HEK293 (cell line): ENCODE results near the gene SYCE1.

ENCODE experiments used
- CTCF ChIA-PET: fragments of 350-600 bp; formaldehyde crosslinking; extraction: SDS; loops from one replicate; lab custom pipeline; 2021; ENCODE audit warnings: antibody characterized with exemption; lab: Yijun Ruan, JAX
- POLR2A ChIA-PET: fragments of 300-600 bp; formaldehyde crosslinking; extraction: SDS; loops from one replicate; lab custom pipeline; 2020; ENCODE audit warnings: antibody characterized with exemption, inconsistent platforms; lab: Yijun Ruan, JAX
- H3K27ac ChIP-seq: fragments of 200-500 bp; sonication (Bioruptor generic); 2 replicates; pipeline ENCODE4 v1.5.1; 2014; ENCODE audit warnings: low read depth, low read length, control low read depth, inconsistent platforms; ENCODE audit errors: extremely low read depth
- H3K36me3 ChIP-seq, 2 experiments: fragments of 200-500 bp in 1 of 2; sonication (Bioruptor generic) in 1 of 2; 1 replicate in 1 of 2; 2 replicates in 1 of 2; pipeline ENCODE4 v1.5.1; 2014 to 2017; ENCODE audit warnings: inconsistent platforms in 2 of 2, low read length in 2 of 2; ENCODE audit not compliant: control insufficient read depth in 2 of 2, insufficient read depth in 1 of 2
- H3K4me1 ChIP-seq: fragments of 200-500 bp; sonication (Bioruptor generic); 2 replicates; pipeline ENCODE4 v1.5.1; 2014; ENCODE audit warnings: mild to moderate bottlenecking, low read length, inconsistent platforms; ENCODE audit not compliant: control insufficient read depth, insufficient read depth
- H3K4me3 ChIP-seq: 2 replicates; pipeline ENCODE4 v1.5.1; 2011; ENCODE audit warnings: low read depth, mild to moderate bottlenecking, control low read depth, low read length, moderate library complexity
- H3K9me3 ChIP-seq: fragments of 200-500 bp; sonication (Bioruptor generic); 2 replicates; pipeline ENCODE4 v1.5.1; 2014; ENCODE audit warnings: low read depth, low read length, inconsistent platforms; ENCODE audit not compliant: control insufficient read depth, insufficient read depth
- CTCF ChIP-seq: fragments of 450-650 bp; formaldehyde crosslinking; IDR thresholded peaks from 2 replicates; pipeline ENCODE4 v1.5.1; 2016; ENCODE audit warnings: missing biosample characterization, missing genetic modification characterization
- EGR2 ChIP-seq: fragments of 450-650 bp; formaldehyde crosslinking; IDR thresholded peaks from 2 replicates; pipeline ENCODE4 v1.5.1; 2016; ENCODE audit warnings: low read depth, missing biosample characterization, missing genetic modification characterization
- HIC1 ChIP-seq: fragments of 450-650 bp; formaldehyde crosslinking; IDR thresholded peaks from 2 replicates; pipeline ENCODE4 v1.5.1; 2016; ENCODE audit warnings: missing biosample characterization, missing genetic modification characterization
- SETDB1 ChIP-seq: IDR thresholded peaks from one replicate; pipeline ENCODE4 v1.6.1; 2017; ENCODE audit warnings: mild to moderate bottlenecking, low read length, moderate library complexity, mixed read lengths; ENCODE audit not compliant: insufficient read length
- YY1 ChIP-seq: fragments of 450-650 bp; formaldehyde crosslinking; IDR thresholded peaks from 2 replicates; pipeline ENCODE4 v1.5.1; 2018; ENCODE audit warnings: missing biosample characterization, missing genetic modification characterization
- ZBTB48 ChIP-seq: fragments of 450-650 bp; formaldehyde crosslinking; IDR thresholded peaks from 2 replicates; pipeline ENCODE4 v1.5.1; 2016; ENCODE audit warnings: missing biosample characterization, missing genetic modification characterization
- ZFP69B ChIP-seq: fragments of 450-650 bp; formaldehyde crosslinking; IDR thresholded peaks from 2 replicates; pipeline ENCODE4 v1.5.1; 2016; ENCODE audit warnings: missing biosample characterization, missing genetic modification characterization
- ZNF114 ChIP-seq: fragments of 450-650 bp; formaldehyde crosslinking; IDR thresholded peaks from 2 replicates; pipeline ENCODE4 v1.5.0; 2017; ENCODE audit warnings: missing biosample characterization, missing genetic modification characterization
- ZNF138 ChIP-seq: fragments of 450-650 bp; formaldehyde crosslinking; IDR thresholded peaks from 2 replicates; pipeline ENCODE4 v1.5.1; 2016; ENCODE audit warnings: missing biosample characterization, missing genetic modification characterization, borderline replicate concordance
- ZNF140 ChIP-seq: fragments of 450-650 bp; formaldehyde crosslinking; IDR thresholded peaks from 2 replicates; pipeline ENCODE4 v1.5.1; 2016; ENCODE audit warnings: missing biosample characterization, missing genetic modification characterization
- ZNF157 ChIP-seq: fragments of 450-650 bp; formaldehyde crosslinking; IDR thresholded peaks from 2 replicates; pipeline ENCODE4 v1.5.1; 2016; ENCODE audit warnings: missing biosample characterization, missing genetic modification characterization
- ZNF174 ChIP-seq: fragments of 450-650 bp; formaldehyde crosslinking; IDR thresholded peaks from 2 replicates; pipeline ENCODE4 v1.5.0; 2017; ENCODE audit warnings: missing biosample characterization, mild to moderate bottlenecking, missing genetic modification characterization
- ZNF175 ChIP-seq: fragments of 450-650 bp; formaldehyde crosslinking; IDR thresholded peaks from 2 replicates; pipeline ENCODE4 v1.5.1; 2016; ENCODE audit warnings: missing biosample characterization, missing genetic modification characterization
- ZNF184 ChIP-seq: fragments of 450-650 bp; IDR thresholded peaks from 2 replicates; pipeline ENCODE4 v1.5.1; 2018; ENCODE audit warnings: missing biosample characterization, mild to moderate bottlenecking, missing genetic modification characterization
- ZNF280D ChIP-seq: fragments of 450-650 bp; formaldehyde crosslinking; IDR thresholded peaks from 2 replicates; pipeline ENCODE4 v1.5.1; 2016; ENCODE audit warnings: missing biosample characterization, missing genetic modification characterization
- ZNF292 ChIP-seq: fragments of 450-650 bp; formaldehyde crosslinking; IDR thresholded peaks from 2 replicates; pipeline ENCODE4 v1.5.1; 2016; ENCODE audit warnings: low read depth, missing biosample characterization, missing genetic modification characterization, borderline replicate concordance
- ZNF335 ChIP-seq: fragments of 450-650 bp; formaldehyde crosslinking; conservative IDR thresholded peaks from 2 replicates; pipeline ENCODE4 v1.5.1; 2016; ENCODE audit warnings: missing biosample characterization, missing genetic modification characterization
- ZNF354C ChIP-seq: fragments of 450-650 bp; formaldehyde crosslinking; IDR thresholded peaks from 2 replicates; pipeline ENCODE4 v1.5.1; 2016; ENCODE audit warnings: missing biosample characterization, missing genetic modification characterization, low read depth, borderline replicate concordance
- ZNF514 ChIP-seq: fragments of 450-650 bp; formaldehyde crosslinking; IDR thresholded peaks from 2 replicates; pipeline ENCODE4 v1.5.1; 2016; ENCODE audit warnings: missing biosample characterization, missing genetic modification characterization
- ZNF521 ChIP-seq: fragments of 450-650 bp; formaldehyde crosslinking; IDR thresholded peaks from 2 replicates; pipeline ENCODE4 v1.5.1; 2017; ENCODE audit warnings: missing biosample characterization, mild to moderate bottlenecking, missing genetic modification characterization
- ZNF549 ChIP-seq: fragments of 450-650 bp; IDR thresholded peaks from 2 replicates; pipeline ENCODE4 v1.5.1; 2018; ENCODE audit warnings: missing biosample characterization, missing genetic modification characterization, mild to moderate bottlenecking, inconsistent platforms, moderate library complexity
- ZNF654 ChIP-seq: fragments of 450-650 bp; formaldehyde crosslinking; IDR thresholded peaks from 2 replicates; pipeline ENCODE4 v1.5.1; 2016; ENCODE audit warnings: low read depth, missing biosample characterization, missing genetic modification characterization
- ZNF660 ChIP-seq: fragments of 450-650 bp; IDR thresholded peaks from 2 replicates; pipeline ENCODE4 v1.5.1; 2018; ENCODE audit warnings: missing biosample characterization, mild to moderate bottlenecking, missing genetic modification characterization
- ZNF785 ChIP-seq: fragments of 450-650 bp; formaldehyde crosslinking; IDR thresholded peaks from 2 replicates; pipeline ENCODE4 v1.5.1; 2016; ENCODE audit warnings: missing biosample characterization, missing genetic modification characterization
- ZNF830 ChIP-seq: fragments of 450-650 bp; IDR thresholded peaks from 2 replicates; pipeline ENCODE4 v1.5.0; 2018; ENCODE audit warnings: missing biosample characterization, missing genetic modification characterization, low read depth, mild to moderate bottlenecking, moderate library complexity
- ZSCAN23 ChIP-seq: fragments of 450-650 bp; formaldehyde crosslinking; IDR thresholded peaks from 2 replicates; pipeline ENCODE4 v1.5.1; 2016; ENCODE audit warnings: missing biosample characterization, missing genetic modification characterization
- ZSCAN30 ChIP-seq: fragments of 450-650 bp; IDR thresholded peaks from 2 replicates; pipeline ENCODE4 v1.5.1; 2018; ENCODE audit warnings: missing biosample characterization, mild to moderate bottlenecking, missing genetic modification characterization, moderate library complexity

The SYCE1 gene

GRCh38 chr10:133568287-133568614 is 2.9 kb upstream of the SYCE1 start:
- CTCF ChIA-PET, result no interaction called here
- no peaks in the 10 kb centered on the region for H3K36me3 ChIP-seq
- POLR2A ChIA-PET, result no interaction called here
- TF ChIP-seq ZNF785 (tag by site-specific recombination) (no peak), ZFP69B (no peak), ZNF654 (tag by site-specific recombination) (no peak), ZNF660 (tag by site-specific recombination) (no peak), ZNF114 (tag by site-specific recombination) (no peak), ZNF174 (tag by site-specific recombination) (no peak)
- TF ChIP-seq, all 188 proteins: peak for 0
- Histone ChIP-seq H3K9me3 (peaks cover 4% of the 10 kb centered on the region; the same call in 1 of the 2 replicates), H3K4me3 (no peak overlapping the region), H3K4me1 (no peaks in the 10 kb centered on the region), H3K27ac (no peak overlapping the region)

- H3K27ac ChIP-seq, result no peak overlapping the region
- H3K4me1 ChIP-seq, result no peaks in the 10 kb centered on the region
- ChIA-PET CTCF (no interaction called here), POLR2A (no interaction called here)
- H3K4me3 ChIP-seq, result no peak overlapping the region
- H3K36me3 ChIP-seq, result no peaks in the 10 kb centered on the region
- TF ChIP-seq ZNF175 (tag by site-specific recombination) (no peak), ZNF549 (no peak), ZNF280D (tag by site-specific recombination) (no peak), ZSCAN23 (tag by site-specific recombination) (no peak), ZNF521 (tag by site-specific recombination) (no peak), ZNF184 (tag by site-specific recombination) (no peak), SETDB1 (no peak)
- H3K9me3 ChIP-seq, result no peaks in the 10 kb centered on the region
These were observed 2.4 kb upstream of the SYCE1 start for GRCh38 chr10:133567609-133568286.

GRCh38 chr10:133567119-133567518 is 1.7 kb upstream of the SYCE1 start:
- Histone ChIP-seq H3K4me3 (no peak overlapping the region), H3K4me1 (no peaks in the 10 kb centered on the region), H3K27ac (no peak overlapping the region), H3K9me3 (no peaks in the 10 kb centered on the region), H3K36me3 (no peaks in the 10 kb centered on the region)
- POLR2A ChIA-PET, result no interaction called here
- CTCF ChIA-PET, result no interaction called here
- TF ChIP-seq HIC1 (tag by site-specific recombination), result no peak
- TF ChIP-seq EGR2 (tag by site-specific recombination), result no peak
- peak; percentile 27 for TF ChIP-seq SETDB1
- TF ChIP-seq ZNF514 (tag by site-specific recombination), result 0 out of 2 replicates have a peak, but pooled peaks have one; percentile 4
- TF ChIP-seq ZSCAN30, result no peak
- no peak for TF ChIP-seq ZNF157 (tag by site-specific recombination)
- TF ChIP-seq ZNF354C (tag by site-specific recombination), result no peak
- TF ChIP-seq ZNF830 (tag by site-specific recombination), result no peak
- TF ChIP-seq ZBTB48, result peak; percentile 92
- 0 out of 2 replicates have a peak, but pooled peaks have one; percentile 18 for TF ChIP-seq ZNF140 (tag by site-specific recombination)
- TF ChIP-seq YY1, result no peak
- no peak for TF ChIP-seq ZNF292 (tag by site-specific recombination)
- no peak for TF ChIP-seq ZNF335 (tag by site-specific recombination)
- TF ChIP-seq CTCF, result no peak
- no peak for TF ChIP-seq ZNF138 (tag by site-specific recombination)
